RWPE2 (cell line): Measurements from ENCODE around the gene CADM3.

Experiments used
- ATAC-seq: fragments of 200-7000 bp; cut with Tn5 transposase; 3 replicates; pipeline ENCODE4 v1.9.1; 2021; ENCODE audit warnings: low read depth
- DNase-seq: peaks from one replicate; pipeline ENCODE4 v3.0.0-alpha.2; 2020; ENCODE audit warnings: low spot score
- H3K27ac ChIP-seq: fragments of 450-650 bp; 2 replicates; pipeline ENCODE4 v1.5.1; 2017; ENCODE audit warnings: mild to moderate bottlenecking; ENCODE audit not compliant: poor library complexity, severe bottlenecking
- H3K27me3 ChIP-seq: fragments of 250-450 bp; sonication (Bioruptor Pico); 2 replicates; pipeline ENCODE4 v1.5.1; 2021; ENCODE audit warnings: mild to moderate bottlenecking, moderate library complexity; ENCODE audit not compliant: insufficient read depth, poor library complexity, severe bottlenecking
- H3K36me3 ChIP-seq: fragments of 250-450 bp; sonication (Bioruptor Pico); 2 replicates; pipeline ENCODE4 v1.5.1; 2020; ENCODE audit warnings: low read depth, mild to moderate bottlenecking, moderate library complexity
- H3K4me1 ChIP-seq: fragments of 250-450 bp; sonication (Bioruptor Pico); 2 replicates; pipeline ENCODE4 v1.5.1; 2021; ENCODE audit warnings: mild to moderate bottlenecking, moderate library complexity; ENCODE audit not compliant: insufficient read depth, poor library complexity, severe bottlenecking
- H3K4me3 ChIP-seq: fragments of 250-450 bp; sonication (Bioruptor Pico); 2 replicates; pipeline ENCODE4 v1.5.1; 2021; ENCODE audit warnings: mild to moderate bottlenecking, moderate library complexity; ENCODE audit not compliant: severe bottlenecking
- H3K9me3 ChIP-seq: fragments of 250-450 bp; sonication (Bioruptor Pico); 2 replicates; pipeline ENCODE4 v1.5.1; 2021; ENCODE audit warnings: mild to moderate bottlenecking, moderate library complexity; ENCODE audit not compliant: severe bottlenecking
- CTCF ChIP-seq: fragments of 450-650 bp; IDR thresholded peaks from one replicate; pipeline ENCODE4 v1.5.1; 2017; ENCODE audit warnings: mild to moderate bottlenecking, moderate library complexity; ENCODE audit not compliant: poor library complexity, severe bottlenecking

The CADM3 gene

GRCh38 chr1:159197561-159198557 is 26.4 kb downstream of the CADM3 start:
- DNase-seq (no peak), ATAC-seq (peak; percentile 88)
- peak; percentile 71 for TF ChIP-seq CTCF
- Histone ChIP-seq H3K9me3 (no peaks in the 10 kb centered on the region), H3K27me3 (no peaks in the 10 kb centered on the region), H3K4me3 (no peak overlapping the region), H3K36me3 (no peaks in the 10 kb centered on the region), H3K27ac (no peak overlapping the region), H3K4me1 (no peaks in the 10 kb centered on the region)

- H3K9me3 ChIP-seq, result no peaks in the 10 kb centered on the region
- no peaks in the 10 kb centered on the region for H3K4me1 ChIP-seq
- ATAC-seq, result no peak
- H3K27ac ChIP-seq, result no peak overlapping the region
- H3K27me3 ChIP-seq, result no peaks in the 10 kb centered on the region
- H3K4me3 ChIP-seq, result no peak overlapping the region
- no peak for DNase-seq
- no peaks in the 10 kb centered on the region for H3K36me3 ChIP-seq
- no peak for TF ChIP-seq CTCF
Measured at GRCh38 chr1:159199901-159200300, 28.5 kb downstream of the CADM3 start.

DNA sequence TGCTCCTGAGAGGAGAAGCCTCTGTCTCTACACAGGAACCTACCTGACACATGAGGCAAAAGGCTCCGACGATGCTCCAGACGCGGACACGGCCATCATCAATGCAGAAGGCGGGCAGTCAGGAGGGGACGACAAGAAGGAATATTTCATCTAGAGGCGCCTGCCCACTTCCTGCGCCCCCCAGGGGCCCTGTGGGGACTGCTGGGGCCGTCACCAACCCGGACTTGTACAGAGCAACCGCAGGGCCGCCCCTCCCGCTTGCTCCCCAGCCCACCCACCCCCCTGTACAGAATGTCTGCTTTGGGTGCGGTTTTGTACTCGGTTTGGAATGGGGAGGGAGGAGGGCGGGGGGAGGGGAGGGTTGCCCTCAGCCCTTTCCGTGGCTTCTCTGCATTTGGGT is 29.4 kb downstream of the CADM3 start:
- Histone ChIP-seq H3K27me3 (no peaks in the 10 kb centered on the region), H3K27ac (no peak overlapping the region), H3K36me3 (no peaks in the 10 kb centered on the region), H3K9me3 (no peaks in the 10 kb centered on the region), H3K4me3 (no peak overlapping the region), H3K4me1 (no peaks in the 10 kb centered on the region)
- ATAC-seq, result no peak
- DNase-seq, result no peak
- no peak for TF ChIP-seq CTCF

DNA sequence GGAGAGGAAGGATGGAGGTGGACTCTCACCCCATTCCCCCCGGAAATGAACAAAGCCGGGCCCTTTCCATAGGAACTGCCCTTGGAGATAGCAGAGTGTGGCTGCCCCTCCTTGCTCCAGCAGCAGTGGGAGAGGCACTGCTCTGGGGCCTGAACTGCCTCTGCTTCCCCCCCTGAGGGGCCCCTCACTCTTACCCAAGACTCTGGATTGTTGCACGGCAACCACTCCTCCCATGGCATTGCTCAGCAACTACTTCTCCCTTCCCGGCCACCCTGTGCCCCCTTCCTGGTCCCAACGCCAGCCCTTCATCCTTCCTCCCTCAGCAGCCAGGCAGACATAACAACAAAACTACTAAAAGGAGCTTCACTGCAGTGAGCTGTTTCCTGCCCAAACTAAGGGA is 30.2 kb downstream of the CADM3 start:
- no peaks in the 10 kb centered on the region for H3K27me3 ChIP-seq
- DNase-seq, result no peak
- TF ChIP-seq CTCF, result no peak

GRCh38 chr1:159203610-159204009 is 32.2 kb downstream of the CADM3 start:
- Histone ChIP-seq H3K27me3 (peaks cover under 1% of the 10 kb centered on the region), H3K9me3 (no peaks in the 10 kb centered on the region), H3K4me3 (no peak overlapping the region), H3K4me1 (no peaks in the 10 kb centered on the region), H3K36me3 (no peaks in the 10 kb centered on the region), H3K27ac (no peak overlapping the region)
- TF ChIP-seq CTCF, result no peak
- DNase-seq, result no peak
- ATAC-seq, result no peak

More for the DNA sequence above, 30.2 kb downstream of the CADM3 start:
- Histone ChIP-seq H3K36me3 (no peaks in the 10 kb centered on the region), H3K27ac (no peak overlapping the region), H3K4me1 (no peaks in the 10 kb centered on the region), H3K4me3 (no peak overlapping the region), H3K9me3 (no peaks in the 10 kb centered on the region)
- no peak for ATAC-seq
